Measurements from ENCODE around the gene SYCE3. TPM values are rescaled to one million over a fixed set of nuclear protein-coding genes. Genes with fewer than 3 reads are reported as not detected.

Gene SYCE3
- total and polyA plus RNA-seq, 4 experiments from 2014 or later = 0.83 TPM; not detected in 3

DNA sequence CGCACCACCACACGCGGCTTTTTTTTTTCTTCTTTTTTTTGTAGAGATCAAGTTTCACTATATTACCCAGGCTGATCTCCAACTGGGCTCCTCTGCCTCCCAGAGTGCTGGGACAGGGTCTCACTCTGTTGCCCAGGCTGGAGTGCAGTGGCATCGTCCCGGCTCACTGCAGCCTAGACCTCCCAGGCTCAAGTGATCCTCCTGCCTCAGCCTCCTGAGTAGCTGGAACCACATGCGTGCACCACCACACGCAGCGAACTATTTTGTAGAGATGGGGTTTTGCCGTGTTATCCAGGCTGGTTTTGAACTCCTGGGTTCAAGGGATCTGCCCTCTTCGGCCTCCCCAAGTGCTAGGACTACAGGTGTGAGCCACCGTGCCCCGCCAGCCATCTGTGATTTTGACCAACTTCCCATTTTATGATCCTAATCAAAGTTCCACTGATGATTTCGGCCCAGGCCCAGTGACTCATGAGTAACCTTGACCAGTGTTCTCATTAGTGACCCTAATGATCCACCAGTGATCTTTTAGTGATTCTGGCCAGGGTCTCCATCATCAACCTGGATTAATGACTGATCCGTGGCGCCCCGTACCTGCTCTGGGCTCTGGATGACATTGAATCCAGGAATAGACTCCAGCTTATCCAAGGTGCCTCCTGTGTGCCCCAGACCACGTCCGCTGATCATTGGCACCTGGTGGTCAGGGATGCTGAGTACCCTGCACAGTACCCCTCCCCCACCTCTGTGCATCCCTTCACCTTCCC lies 34.6 kb downstream of the SYCE3 start:
- Mint-ChIP-seq H3K4me1 (peaks cover 14 to 45% (median 31%) of the 10 kb centered on the region in 4 donors), H3K4me3 (peak overlapping the region; percentile 60 to 83 (median 75)), H3K27me3 (no peaks in the 10 kb centered on the region), H3K27ac (peak overlapping the region; percentile 83 to 97 (median 91)), H3K9me3 (peaks cover 0 to 2% (median 0%) of the 10 kb centered on the region in 8 donors), H3K36me3 (peaks cover 3 to 14% of the 10 kb centered on the region in 2 donors)
- H3K9me3 ChIP-seq (ENCODE audit: control insufficient read depth in 1 of 2, low read length in 2 of 2) = no peaks in the 10 kb centered on the region
- intact Hi-C loops (cut with micrococcal nuclease) = loop anchor here (5.0 kb wide), 2 partner anchors 286 to 336 kb away; no protein-coding TSS in a partner anchor
- H3K36me3 ChIP-seq (ENCODE audit: insufficient read depth, low read length) = peaks cover 5% of the 10 kb centered on the region
- no peaks in the 10 kb centered on the region for H3K27me3 ChIP-seq (ENCODE audit: insufficient read depth, low read length)
- DNase-seq = peak in 1 of 5 donors; percentile 31
- no peak overlapping the region for H3K4me3 ChIP-seq (ENCODE audit: low read length in 2 of 2)
- ChIA-PET CTCF (ENCODE audit: partially characterized antibody) (interaction anchor here (1.1 to 5.1 kb wide), 6 partner anchors 11 to 36 kb away, joined by 3 to 135 read pairs (median 14); partner anchors contain the start of genes KLHDC7B and SYCE3), POLR2A (ENCODE audit: partially characterized antibody) (interaction anchor here (0.6 to 9.5 kb wide), 15 partner anchors 10 to 202 kb away, joined by 3 to 321 read pairs (median 7); partner anchors contain the start of genes ARSA, CHKB, LMF2 and NCAPH2)
- peak overlapping the region; percentile 96 for H3K27ac ChIP-seq (ENCODE audit: low read depth, low read length)
- peaks cover 61% of the 10 kb centered on the region for H3K4me1 ChIP-seq (ENCODE audit: insufficient read depth, low read length)

DNA sequence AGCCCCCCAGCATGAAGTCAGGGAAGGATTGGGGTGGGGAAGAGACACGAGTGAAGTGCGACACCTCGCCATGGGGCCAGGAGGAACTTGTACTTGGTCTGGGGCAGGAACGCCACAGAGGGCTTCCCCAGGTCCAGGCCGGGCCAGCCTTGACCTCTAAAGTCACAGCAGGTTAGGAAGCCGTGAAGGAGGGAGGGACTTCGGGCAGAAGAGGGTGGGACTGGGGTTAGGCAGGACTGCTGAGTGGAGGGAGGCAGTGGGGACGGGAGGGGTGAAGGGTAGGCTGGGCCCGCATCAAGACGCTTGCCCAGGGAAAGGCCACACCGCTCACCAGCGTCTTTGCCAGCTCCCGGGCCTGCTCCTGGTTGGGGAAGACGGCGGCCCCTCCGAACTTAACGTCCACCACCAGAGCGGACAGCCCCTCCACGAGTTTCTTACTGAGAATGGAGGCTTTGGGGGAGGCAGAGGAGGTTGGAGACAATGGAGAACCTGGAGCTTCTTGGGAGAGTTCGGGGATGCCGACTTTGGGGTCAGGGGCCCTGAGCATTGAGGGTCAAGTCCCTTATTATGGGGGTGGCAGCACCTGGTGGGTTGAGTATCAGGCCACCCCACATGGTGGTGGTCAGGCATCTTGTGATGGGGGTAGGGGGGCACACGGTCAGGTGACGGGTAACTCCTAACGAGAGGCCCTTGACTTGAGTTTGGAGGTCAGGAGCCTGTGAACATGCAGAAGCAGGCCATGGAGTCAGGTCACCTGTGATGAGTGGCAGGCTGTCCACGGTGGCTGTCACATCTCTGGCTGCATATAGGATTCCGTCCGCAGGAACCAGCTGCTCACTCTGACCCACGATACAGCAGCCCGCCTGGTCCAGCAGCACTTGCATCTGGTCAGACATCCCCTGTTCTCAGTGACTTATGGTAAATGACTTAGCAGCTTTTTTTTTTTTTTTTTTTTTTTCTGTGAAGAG lies 35.6 kb downstream of the SYCE3 start:
- peaks cover 14% of the 10 kb centered on the region for H3K36me3 ChIP-seq (ENCODE audit: insufficient read depth, low read length)
- H3K9me3 ChIP-seq (ENCODE audit: control insufficient read depth in 1 of 2, low read length in 2 of 2) = no peaks in the 10 kb centered on the region
- H3K4me3 ChIP-seq (ENCODE audit: low read length in 2 of 2) = peak overlapping the region in 1 of 2 donors; percentile 81
- peak in 2 of 5 donors; percentile 30 to 55 for DNase-seq
- peak overlapping the region; percentile 96 for H3K27ac ChIP-seq (ENCODE audit: low read depth, low read length)
- H3K4me1 Mint-ChIP-seq = peaks cover 14 to 39% (median 29%) of the 10 kb centered on the region in 4 donors
- intact Hi-C loops (cut with micrococcal nuclease) = loop anchor here (1.0 to 5.0 kb wide), 3 partner anchors 93 to 335 kb away; no protein-coding TSS in a partner anchor
- H3K27me3 Mint-ChIP-seq = no peaks in the 10 kb centered on the region
- peaks cover 3 to 17% of the 10 kb centered on the region in 2 donors for H3K36me3 Mint-ChIP-seq
- H3K9me3 Mint-ChIP-seq = peaks cover 0 to 2% (median 0%) of the 10 kb centered on the region in 8 donors
- ChIA-PET POLR2A (ENCODE audit: partially characterized antibody) (interaction anchor here (0.6 to 9.5 kb wide), 13 partner anchors 11 to 201 kb away, joined by 3 to 321 read pairs (median 6); partner anchors contain the start of genes CHKB, LMF2, NCAPH2 and SYCE3), CTCF (ENCODE audit: partially characterized antibody) (interaction anchor here (1.0 to 5.1 kb wide), 8 partner anchors 12 to 94 kb away, joined by 3 to 135 read pairs (median 16); partner anchors contain the start of genes KLHDC7B and SYCE3)
- no peaks in the 10 kb centered on the region for H3K27me3 ChIP-seq (ENCODE audit: insufficient read depth, low read length)
- peak overlapping the region; percentile 60 to 83 (median 75) for H3K4me3 Mint-ChIP-seq
- H3K4me1 ChIP-seq (ENCODE audit: insufficient read depth, low read length) = peaks cover 52% of the 10 kb centered on the region
- H3K27ac Mint-ChIP-seq = peak overlapping the region; percentile 83 to 97 (median 91)

DNA sequence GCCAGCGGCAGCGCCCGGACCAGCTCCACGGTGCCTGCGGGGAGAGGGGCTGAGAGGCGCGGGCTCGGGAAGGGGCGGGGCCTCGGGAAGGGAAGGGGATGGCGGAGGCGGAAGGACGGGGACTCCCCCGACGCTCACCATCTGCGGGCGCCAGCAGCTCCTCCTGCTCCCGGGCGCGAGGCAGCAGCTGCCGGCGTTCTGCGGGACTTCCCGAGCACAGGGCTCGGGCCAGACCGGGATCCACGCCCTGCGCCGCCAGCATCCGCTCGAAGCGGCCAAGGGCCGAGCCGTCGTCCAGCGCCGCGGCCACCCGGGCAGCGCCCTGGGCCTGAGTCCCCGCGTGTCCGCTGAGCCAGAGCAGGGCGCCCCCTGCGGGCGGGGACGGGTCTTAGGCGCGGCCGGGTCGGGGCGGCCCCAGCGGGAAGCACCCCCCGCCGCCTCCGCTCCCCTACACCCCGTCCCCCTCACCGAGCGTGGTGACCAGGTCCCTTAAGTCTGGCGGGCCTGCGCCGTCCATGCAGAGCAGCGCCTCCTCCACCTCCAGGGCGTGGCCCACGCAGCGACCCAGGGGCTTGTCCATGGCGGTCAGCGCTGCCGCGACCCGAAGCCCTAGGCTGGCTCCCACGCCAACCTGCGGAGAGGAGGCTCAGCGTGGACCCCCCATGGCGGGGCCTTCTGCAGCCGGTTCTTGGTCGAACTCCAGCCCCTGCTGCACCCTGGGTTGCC lies 36.4 kb downstream of the SYCE3 start:
- Histone ChIP-seq H3K36me3 (ENCODE audit: insufficient read depth, low read length) (peaks cover 23% of the 10 kb centered on the region), H3K27ac (ENCODE audit: low read depth, low read length) (peak overlapping the region; percentile 96), H3K4me1 (ENCODE audit: insufficient read depth, low read length) (peaks cover 50% of the 10 kb centered on the region), H3K27me3 (ENCODE audit: insufficient read depth, low read length) (no peaks in the 10 kb centered on the region), H3K9me3 (ENCODE audit: control insufficient read depth in 1 of 2, low read length in 2 of 2) (no peaks in the 10 kb centered on the region), H3K4me3 (ENCODE audit: low read length in 2 of 2) (peak overlapping the region; percentile 23 to 81)
- DNase-seq = peak; percentile 82 to 91 (median 86)
- POLR2A ChIA-PET (ENCODE audit: partially characterized antibody) = interaction anchor here (0.6 to 9.5 kb wide), 46 partner anchors 11 to 601 kb away, joined by 3 to 321 read pairs (median 6); partner anchors contain the start of genes ARSA, CHKB, HDAC10 and KLHDC7B
- CTCF ChIA-PET (ENCODE audit: partially characterized antibody) = interaction anchor here (0.7 to 5.1 kb wide), 48 partner anchors 8 to 340 kb away, joined by 3 to 135 read pairs (median 5); partner anchors contain the start of genes ARSA, CHKB, HDAC10 and KLHDC7B
- peaks cover 14 to 39% (median 28%) of the 10 kb centered on the region in 4 donors for H3K4me1 Mint-ChIP-seq
- peaks cover 0 to 2% (median 0%) of the 10 kb centered on the region in 8 donors for H3K9me3 Mint-ChIP-seq
- no peaks in the 10 kb centered on the region for H3K27me3 Mint-ChIP-seq
- H3K27ac Mint-ChIP-seq = peak overlapping the region; percentile 83 to 97 (median 91)
- H3K4me3 Mint-ChIP-seq = peak overlapping the region; percentile 60 to 89 (median 75)
- intact Hi-C loops (cut with micrococcal nuclease) = loop anchor here (1.0 to 5.0 kb wide), 3 partner anchors 94 to 334 kb away; no protein-coding TSS in a partner anchor
- peaks cover 3 to 19% of the 10 kb centered on the region in 2 donors for H3K36me3 Mint-ChIP-seq

DNA sequence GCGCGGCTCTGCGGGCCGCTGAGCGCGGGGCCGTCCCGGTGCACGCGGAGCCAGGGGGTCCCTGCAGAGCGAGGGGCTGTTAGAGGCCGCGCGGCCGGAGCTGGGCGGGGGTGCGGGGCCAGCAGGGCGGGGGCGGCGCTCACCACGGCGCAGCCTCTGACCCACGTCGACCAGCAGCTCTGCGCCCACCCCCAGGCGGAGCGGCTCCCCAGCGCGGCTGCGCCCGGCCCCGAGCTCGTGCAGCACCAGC lies 36.9 kb downstream of the SYCE3 start:
- Mint-ChIP-seq H3K36me3 (peaks cover 7 to 21% of the 10 kb centered on the region in 2 donors), H3K27me3 (no peaks in the 10 kb centered on the region), H3K4me3 (peak overlapping the region; percentile 65 to 89 (median 80)), H3K27ac (peak overlapping the region in 6 of 7 donors; percentile 60 to 97 (median 78)), H3K4me1 (peaks cover 14 to 39% (median 26%) of the 10 kb centered on the region in 4 donors), H3K9me3 (peaks cover 0 to 2% (median 0%) of the 10 kb centered on the region in 8 donors)
- intact Hi-C loops (cut with micrococcal nuclease) = loop anchor here (1.0 to 5.0 kb wide), 8 partner anchors 17 to 333 kb away; partner anchors contain the start of genes CHKB, NCAPH2, SBF1 and SYCE3
- Histone ChIP-seq H3K4me1 (ENCODE audit: insufficient read depth, low read length) (peaks cover 50% of the 10 kb centered on the region), H3K9me3 (ENCODE audit: control insufficient read depth in 1 of 2, low read length in 2 of 2) (no peaks in the 10 kb centered on the region), H3K27me3 (ENCODE audit: insufficient read depth, low read length) (no peaks in the 10 kb centered on the region), H3K36me3 (ENCODE audit: insufficient read depth, low read length) (peaks cover 27% of the 10 kb centered on the region), H3K4me3 (ENCODE audit: low read length in 2 of 2) (peak overlapping the region in 1 of 2 donors; percentile 81), H3K27ac (ENCODE audit: low read depth, low read length) (peak overlapping the region; percentile 96)
- DNase-seq = no peak
- ChIA-PET CTCF (ENCODE audit: partially characterized antibody) (interaction anchor here (0.6 to 5.1 kb wide), 50 partner anchors 8 to 339 kb away, joined by 3 to 135 read pairs (median 5); partner anchors contain the start of genes ARSA, CHKB, HDAC10 and KLHDC7B), POLR2A (ENCODE audit: partially characterized antibody) (interaction anchor here (0.6 to 9.5 kb wide), 47 partner anchors 10 to 600 kb away, joined by 3 to 321 read pairs (median 6); partner anchors contain the start of genes ARSA, CHKB, HDAC10 and KLHDC7B)

DNA sequence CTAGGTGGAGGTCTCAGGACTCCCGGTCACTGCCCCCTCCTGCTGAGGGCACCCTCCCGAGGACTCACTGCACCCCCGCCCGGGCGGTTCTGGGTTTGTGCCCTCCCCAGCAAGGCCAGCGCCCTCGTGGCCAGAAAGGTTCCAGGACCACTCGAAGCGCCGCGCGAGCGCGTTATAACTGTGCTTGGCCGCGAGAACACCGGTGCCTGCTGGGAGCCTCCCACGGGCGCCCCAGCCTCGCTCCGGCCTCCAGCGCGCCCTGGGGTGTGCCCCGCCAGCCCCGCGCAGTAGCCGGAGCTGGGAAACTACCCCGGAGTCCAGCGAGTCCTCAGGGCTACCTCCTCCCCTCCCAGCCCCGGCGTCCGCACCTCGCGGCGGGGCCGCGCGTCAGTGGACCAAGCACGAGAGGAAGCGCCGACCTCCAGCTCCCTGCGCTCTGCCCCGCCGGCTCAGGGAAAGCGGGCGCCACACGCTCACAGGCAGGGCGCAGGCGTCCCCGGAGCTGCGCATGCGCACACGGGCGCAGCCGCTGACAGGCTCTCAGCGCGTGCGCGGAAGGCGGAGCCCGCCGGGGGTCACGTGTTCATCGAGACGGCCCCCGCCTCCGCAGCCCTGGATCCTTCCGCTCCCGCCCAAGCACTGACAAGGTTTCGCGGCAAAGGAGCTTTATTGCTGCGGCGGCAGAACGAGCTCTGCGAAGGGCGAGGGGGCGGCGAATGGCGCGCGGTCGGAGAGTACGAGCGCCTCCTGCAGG lies 37.4 kb downstream of the SYCE3 start, which contains the start of gene SCO2:
Gene SCO2 (minus strand): TSS at position 495 of the 754 bp plus-strand sequence. CDS start 1,187 bp downstream, outside the sequence.
- peak within 1 kb of the TSS; percentile 47 to 81 for H3K4me3 ChIP-seq (ENCODE audit: low read length in 2 of 2)
- no peaks in the 10 kb centered on the region for H3K9me3 Mint-ChIP-seq
- peak; percentile 96 to 98 (median 98) for DNase-seq
- H3K36me3 ChIP-seq (ENCODE audit: insufficient read depth, low read length) = peaks cover 27% of the 10 kb centered on the region
- no peaks in the 10 kb centered on the region for H3K27me3 ChIP-seq (ENCODE audit: insufficient read depth, low read length)
- ChIA-PET POLR2A (ENCODE audit: partially characterized antibody) (interaction anchor here (0.5 to 9.5 kb wide), 46 partner anchors 10 to 600 kb away, joined by 3 to 321 read pairs (median 6); partner anchors contain the start of genes ARSA, CHKB, HDAC10 and KLHDC7B), CTCF (ENCODE audit: partially characterized antibody) (interaction anchor here (0.6 to 5.1 kb wide), 50 partner anchors 8 to 339 kb away, joined by 3 to 135 read pairs (median 5); partner anchors contain the start of genes ARSA, CHKB, HDAC10 and KLHDC7B)
- peak within 1 kb of the TSS; percentile 96 for H3K27ac ChIP-seq (ENCODE audit: low read depth, low read length)
- peak within 1 kb of the TSS; percentile 84 to 97 (median 94) for H3K27ac Mint-ChIP-seq
- H3K4me1 ChIP-seq (ENCODE audit: insufficient read depth, low read length) = peaks cover 46% of the 10 kb centered on the region
- H3K27me3 Mint-ChIP-seq = no peaks in the 10 kb centered on the region
- H3K36me3 Mint-ChIP-seq = peaks cover 7 to 21% of the 10 kb centered on the region in 2 donors
- intact Hi-C loops (cut with micrococcal nuclease) = loop anchor here (1.0 to 5.0 kb wide), 7 partner anchors 17 to 333 kb away; partner anchors contain the start of genes CHKB, NCAPH2, SBF1 and SYCE3
- peak within 1 kb of the TSS; percentile 86 to 94 (median 92) for H3K4me3 Mint-ChIP-seq
- peaks cover 14 to 39% (median 26%) of the 10 kb centered on the region in 4 donors for H3K4me1 Mint-ChIP-seq
- H3K9me3 ChIP-seq (ENCODE audit: control insufficient read depth in 1 of 2, low read length in 2 of 2) = no peaks in the 10 kb centered on the region
